ENCODE data around the gene SGTA.

SGTA gene

DNA sequence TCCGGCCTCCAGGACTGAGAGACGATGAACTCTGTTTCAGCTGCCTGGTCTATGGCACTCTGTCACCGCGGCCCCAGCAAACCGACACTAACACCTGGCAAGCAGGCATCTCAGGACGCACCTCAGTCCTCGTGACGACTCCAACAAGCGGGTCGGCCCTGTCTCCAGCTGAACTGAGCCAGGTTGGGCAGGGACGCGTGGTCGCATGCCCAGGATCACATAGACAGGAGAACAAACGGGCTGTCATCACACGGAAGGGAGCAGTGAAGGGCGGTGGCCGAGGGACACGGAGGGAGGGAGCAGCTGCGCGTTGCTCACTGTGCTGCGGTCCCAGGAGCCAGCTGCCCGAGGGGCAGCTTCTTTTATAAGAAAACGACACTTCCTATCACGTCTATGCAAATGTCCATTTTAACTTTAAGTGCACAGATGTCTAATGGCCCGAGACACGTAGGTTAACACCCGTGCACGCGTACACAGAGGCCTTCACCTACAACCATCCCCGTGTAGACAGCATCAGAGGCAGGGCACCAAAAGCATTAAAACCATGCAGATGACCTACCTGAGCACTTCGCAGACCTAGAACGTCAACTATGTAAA is 8.9 kb downstream of the SGTA start:
- in situ Hi-C loops (cut with MboI; ENCODE audit: low sequenced_read_pairs) = no loop called here

DNA sequence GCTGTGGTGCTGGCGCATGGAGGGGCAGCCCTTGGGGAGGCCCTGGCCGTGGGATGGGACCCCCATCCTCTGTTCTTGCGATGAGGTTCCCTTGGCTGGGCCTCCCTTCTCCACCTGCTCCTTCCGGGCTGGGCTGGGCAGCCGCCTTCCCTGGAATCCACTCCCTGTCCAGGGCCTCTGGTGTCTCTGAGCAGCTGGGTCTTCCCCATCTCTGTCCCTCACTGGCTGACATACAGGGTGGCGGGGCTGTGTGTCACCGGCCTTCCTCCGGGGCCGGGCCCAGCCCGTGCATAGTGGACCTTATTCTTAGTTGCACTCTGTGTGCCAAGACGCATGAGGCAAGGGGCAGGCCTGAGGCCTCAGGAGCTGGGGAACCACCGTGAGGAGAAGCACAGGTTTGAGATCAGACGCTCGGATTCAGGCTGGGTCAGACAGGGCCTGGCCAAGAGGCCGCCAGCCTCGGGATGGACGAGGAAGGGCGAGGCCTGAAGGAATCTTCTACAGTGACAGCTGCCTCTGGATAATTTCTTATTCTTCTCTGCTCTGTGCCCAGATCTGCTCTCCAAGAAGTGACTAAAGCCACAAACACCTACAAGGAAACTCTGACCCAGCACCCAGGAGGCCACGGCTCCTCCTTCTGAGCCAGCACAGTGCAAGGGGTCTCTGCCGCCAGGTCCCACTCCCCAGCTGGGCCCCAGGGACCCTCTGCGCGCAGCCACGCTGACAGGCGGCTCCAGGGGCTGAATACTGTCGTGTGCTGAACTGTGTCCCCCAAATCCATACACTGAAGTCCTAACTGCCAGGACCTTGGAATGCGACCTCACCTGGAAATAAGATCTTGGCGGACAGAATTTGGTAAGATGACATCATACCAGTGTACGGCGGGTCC is 11.0 kb downstream of the SGTA start:
- in situ Hi-C loops (cut with MboI; ENCODE audit: low sequenced_read_pairs) = no loop called here

DNA sequence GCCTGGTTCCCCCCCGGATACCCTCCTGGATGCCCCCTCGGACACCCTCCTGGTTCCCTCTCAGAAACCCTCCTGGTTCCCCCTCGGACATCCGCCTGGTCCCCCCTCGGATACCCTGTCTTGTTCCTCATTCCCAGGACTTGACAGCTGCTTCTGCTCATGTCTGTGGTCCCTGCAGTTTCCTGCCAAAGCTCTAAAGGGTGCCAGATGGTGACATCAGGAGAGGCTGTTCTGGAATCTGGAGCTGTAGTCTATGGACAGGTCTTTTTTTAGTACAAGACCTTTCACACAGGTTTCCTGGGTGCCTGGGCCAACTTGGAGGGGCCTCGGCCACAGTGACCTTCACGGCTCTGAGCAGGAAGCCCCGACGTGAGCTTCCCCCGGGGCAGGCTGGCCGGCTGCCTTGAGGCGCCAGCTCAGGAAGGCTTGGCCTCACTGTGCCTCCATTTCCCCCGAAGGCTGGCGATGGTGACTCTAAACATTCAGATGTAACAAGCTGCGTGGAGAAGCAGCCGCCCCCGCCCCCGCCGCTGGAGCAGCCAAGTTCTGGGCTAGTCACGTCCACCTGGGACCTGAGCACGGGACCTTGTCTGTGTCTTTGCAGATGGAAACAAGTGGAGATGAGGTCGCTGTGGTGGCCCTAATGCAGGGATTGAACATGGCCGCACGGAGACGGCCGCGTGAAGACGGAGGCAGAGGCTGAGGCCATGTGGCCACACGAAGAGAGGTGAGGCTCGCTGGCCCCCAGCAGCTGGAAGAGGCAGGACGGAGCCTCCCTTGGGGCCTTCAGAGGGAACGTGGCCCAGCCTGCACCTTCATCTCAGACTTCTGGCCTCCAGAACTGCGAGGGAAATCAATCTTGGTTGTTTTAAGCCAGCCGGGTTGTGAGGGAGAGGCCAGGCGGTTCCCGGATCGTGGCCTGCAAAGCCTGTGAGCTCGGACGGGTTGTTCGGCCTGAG is 12.7 kb downstream of the SGTA start:
- in situ Hi-C loops (cut with MboI; ENCODE audit: low sequenced_read_pairs) = no loop called here

DNA sequence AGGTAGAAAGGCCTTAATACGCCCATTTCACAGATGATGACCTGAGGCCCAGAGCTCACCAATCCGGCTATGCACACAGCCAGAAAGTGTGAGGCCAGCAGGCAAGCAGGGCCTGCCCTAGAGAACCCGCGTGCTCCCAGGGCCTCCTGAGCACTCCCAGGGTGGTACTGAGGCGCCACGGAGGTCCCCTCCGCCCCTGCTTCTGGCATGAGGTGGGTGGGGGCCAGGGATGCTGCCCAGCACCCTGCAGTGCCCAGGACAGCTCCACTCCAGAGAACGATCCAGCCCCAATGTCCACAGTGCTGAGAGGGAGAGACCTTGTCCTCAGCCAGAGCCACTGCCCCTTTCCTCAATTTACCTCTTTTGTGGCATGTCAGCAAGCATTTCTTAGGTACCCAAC is 13.9 kb downstream of the SGTA start:
- in situ Hi-C loops (cut with MboI; ENCODE audit: low sequenced_read_pairs) = no loop called here

DNA sequence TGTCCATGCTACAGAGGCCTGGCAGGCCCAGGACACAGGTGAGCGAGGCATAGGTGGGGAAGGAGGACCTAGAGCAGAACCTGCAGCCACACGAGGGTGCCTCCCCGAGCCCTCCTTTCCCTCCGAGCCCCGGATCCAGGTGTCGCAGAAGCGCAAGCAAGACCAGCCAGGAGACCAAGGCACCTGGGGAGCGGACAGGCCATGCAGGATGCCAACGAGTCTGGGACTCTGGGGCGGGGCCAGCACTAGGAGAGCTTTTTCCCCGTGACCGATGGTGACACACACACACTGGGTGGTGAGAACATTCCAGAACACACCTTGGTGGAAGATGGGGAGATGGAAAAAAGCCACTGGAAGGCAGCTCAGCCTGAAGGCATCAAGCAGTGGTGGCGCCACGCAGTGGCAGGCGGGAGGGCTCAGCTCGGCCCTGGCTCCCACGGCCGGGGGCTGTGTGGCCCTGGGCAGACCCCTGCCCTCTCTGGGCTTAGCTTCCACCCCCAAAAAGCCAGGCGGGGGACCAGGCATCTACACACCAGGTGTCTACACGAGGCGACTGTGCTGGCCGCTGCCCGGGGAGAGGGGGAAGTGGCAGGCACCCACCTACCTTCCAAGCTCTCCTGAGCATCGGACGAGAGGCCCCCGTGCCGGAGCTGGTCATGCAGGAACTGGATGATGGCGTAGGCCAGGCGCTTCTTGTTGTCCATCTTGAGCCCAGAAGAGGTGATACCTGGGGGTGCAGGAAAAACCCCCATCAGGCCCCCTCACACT is 14.5 kb downstream of the SGTA start:
- in situ Hi-C loops (cut with MboI; ENCODE audit: low sequenced_read_pairs) = no loop called here

DNA sequence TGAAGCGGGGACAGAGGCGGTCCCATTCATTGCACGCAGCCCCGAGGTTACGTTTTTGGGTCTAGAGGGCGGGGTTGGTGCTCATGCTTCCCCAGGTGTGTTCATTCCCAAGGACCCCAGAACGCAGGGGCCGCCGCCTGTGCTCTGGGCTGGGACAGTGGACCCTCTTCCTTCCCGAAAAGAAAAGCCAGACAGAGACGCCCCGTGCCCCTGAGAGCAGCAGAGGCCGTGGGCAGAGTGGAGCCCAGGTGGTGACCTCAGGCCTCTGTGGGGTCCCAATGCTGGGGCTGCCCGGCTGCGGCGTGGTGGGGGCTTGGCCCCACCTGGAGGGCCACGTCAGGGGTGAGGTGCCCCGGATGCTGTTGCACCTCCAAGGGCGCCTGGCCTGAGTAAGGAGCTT is 15.4 kb downstream of the SGTA start:
- in situ Hi-C loops (cut with MboI; ENCODE audit: low sequenced_read_pairs) = no loop called here

DNA sequence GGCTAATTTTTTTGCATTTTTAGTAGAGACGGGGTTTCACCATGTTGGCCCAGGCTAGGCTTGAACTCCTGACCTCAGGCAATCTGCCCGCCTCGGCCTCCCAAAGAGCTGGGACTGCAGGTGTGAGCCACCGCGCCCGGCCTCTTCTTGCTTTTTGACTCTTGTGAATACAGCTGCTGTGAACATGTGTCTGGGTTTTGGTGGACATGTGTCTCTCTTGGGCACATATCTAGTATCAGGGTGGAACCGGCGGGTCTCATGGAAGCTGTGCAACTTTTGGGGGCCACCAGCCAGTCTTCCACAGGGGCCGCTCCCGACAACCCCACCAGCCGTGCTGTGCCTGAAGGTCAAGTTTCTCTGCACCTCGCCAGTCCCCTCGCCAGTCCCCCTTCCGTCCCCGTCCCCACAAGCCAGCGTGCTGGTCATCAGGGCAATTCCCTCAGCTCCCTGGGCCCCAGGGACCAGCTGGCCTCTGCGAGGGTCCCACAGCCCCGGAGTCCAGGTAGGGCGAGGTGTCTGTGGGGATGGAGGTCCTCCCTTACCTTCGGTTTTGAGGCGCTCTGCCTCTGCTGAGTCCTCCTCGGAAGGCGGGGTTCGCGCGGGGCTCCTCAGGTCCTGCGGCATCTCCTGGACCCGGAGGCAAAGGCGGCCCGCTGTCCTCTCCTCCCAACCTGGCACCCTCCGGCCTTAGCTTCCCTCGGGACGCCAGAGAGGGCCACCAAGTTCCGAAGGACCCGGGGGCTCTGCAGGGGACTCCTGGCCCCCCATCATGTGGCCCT is 16.3 kb downstream of the SGTA start:
- in situ Hi-C loops (cut with MboI; ENCODE audit: low sequenced_read_pairs) = no loop called here

DNA sequence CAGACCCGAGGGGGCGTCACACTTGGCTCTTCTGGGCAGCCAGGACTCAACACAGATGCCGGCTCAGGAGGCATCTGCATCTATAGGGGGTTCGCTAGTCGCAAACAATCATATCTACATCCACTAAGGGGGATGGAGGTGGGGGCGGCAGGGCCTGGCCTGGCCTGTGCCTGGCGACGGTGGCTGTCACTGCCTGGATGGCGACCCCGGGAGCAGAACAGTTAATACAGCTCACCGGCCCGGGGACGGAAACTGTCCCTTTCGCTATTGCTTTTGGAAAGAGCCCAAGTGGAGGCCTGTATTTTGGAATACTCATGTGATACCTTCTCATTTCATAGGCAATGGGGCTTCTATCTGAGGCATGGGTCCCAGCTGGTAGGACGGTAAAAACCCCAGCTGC is 17.7 kb downstream of the SGTA start:
- in situ Hi-C loops (cut with MboI; ENCODE audit: low sequenced_read_pairs) = no loop called here

DNA sequence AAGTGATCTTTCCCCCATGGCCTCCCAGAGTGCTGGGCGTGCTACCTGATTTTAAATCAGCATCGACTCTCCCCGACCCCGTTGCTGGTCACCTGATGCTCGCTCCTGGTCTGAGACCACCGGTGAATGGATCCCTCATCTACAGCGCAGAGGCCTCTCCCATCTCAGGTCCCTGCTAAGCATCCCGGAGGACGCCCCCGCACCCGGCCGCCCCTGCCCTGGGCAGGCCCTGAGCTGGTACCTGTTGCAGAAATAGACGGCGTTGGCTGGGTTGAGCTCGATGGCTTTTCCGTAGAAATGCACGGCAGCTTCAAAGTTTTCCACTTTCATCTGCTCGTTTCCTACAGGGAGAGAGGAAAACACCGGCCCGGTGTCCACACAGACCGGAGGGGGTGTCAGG is 18.1 kb downstream of the SGTA start:
- in situ Hi-C loops (cut with MboI; ENCODE audit: low sequenced_read_pairs) = no loop called here

DNA sequence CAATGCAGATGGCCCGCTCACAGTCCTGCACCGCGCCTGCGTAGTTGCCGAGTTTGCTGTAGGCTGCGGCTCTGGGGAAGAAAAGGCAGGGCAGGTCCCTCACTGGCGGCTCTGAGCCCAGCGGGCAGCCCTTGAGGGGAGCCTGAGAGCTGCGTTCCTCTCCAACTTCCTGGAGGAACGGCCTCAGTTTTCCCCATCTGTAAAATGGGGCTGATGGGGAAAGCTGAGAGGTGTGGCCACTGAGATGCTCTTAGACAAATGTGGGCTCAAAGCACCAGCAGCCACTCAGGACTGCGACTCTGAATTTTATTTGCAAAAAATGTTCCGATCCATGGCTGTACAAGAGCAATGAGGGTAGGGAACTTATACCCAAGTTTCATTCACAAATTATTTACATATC is 19.4 kb downstream of the SGTA start:
- in situ Hi-C loops (cut with MboI; ENCODE audit: low sequenced_read_pairs) = no loop called here

DNA sequence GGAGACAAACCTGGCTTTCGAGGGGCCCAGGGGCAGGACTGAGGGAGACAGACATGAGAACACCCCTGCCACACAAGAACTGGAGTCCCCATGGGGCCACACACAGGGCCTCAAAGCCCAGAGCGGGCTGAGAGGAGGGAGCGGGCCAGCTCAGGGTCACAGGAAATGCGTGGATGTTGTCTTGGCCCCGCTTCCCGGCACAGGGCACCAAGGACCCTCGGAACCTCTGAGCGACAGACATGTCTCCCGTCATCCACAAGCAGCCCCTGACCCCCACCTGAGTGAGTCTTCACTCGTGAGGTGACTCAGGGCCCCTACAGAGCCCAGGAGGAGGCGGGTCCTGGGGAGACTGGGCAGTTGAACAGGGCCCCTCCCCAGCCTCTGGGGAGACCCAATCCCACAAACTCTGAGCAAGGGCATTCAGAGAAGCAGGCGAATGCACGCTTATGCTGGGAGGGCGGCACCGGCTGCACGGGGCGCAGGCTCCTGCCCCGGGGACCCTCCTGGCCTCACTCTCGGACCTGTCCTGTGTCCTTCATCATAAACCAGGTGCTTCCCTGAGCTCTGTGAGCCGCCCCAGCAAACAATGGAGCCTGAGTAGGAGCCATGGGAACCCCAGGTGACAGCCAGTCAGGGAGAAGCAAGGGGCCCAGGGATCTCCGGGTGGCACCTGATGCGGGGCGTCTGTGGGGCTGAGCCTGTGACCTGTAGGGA is 20.1 kb downstream of the SGTA start:
- in situ Hi-C loops (cut with MboI; ENCODE audit: low sequenced_read_pairs) = no loop called here

DNA sequence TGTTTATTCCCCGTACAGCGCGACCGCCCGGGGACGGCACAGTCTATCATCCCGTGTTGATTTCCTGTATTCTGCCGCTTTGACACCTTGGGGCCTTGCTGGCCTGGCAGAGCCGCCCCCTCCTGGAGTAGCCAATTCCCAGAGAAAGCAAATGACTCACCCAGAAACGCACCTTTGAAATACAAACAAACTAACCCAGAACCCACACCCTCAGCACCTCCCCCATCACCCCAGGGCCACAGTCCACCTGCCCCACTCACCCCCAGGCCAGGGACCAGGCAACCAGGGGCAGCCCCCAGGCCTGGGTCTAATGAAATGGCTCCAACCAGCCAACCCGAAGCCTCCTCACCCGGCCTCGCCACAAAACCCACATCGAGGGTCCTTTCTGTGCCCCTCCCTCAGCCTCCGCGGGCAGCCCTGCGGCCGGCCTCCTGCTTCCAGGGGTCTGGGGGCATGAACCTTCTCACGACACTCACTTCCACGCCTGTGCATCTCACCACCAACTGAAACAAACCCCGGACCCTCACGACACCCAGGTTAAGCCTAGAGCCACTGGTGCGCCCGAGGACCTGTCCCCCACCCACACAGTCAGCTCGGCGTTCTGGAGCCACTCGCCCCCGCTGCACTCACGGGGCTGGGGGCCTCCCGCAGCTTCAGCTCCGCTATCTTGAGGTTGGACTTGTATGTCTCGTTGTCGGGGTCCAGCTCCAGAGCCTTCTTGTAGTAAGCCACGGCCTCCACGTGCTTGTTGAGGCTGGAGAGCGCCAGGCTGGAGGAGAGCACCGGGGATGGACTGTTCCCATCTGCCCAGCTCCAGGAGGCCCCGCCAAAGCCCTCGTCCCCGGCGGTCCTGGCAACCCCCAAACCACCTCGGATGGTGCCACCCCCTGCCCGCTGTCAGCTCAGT is 20.9 kb downstream of the SGTA start:
- in situ Hi-C loops (cut with MboI; ENCODE audit: low sequenced_read_pairs) = no loop called here

DNA sequence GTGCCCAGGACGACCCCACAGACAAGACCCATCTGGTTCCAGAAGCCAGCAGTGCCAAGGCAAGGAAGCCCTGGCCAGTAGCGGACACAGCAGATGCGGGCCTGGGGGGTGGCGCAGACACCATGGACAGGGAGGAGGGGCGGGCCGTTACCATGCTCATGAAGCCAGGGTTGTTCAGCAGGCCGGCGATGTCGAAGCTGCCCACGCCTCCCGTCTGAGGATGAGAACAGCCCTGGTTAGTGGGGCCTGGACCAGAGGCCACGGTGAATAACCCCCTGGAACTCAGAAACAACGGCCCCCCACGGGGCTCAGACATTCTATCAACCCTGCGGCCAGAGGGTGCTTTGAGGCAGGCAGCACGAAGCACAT is 21.8 kb downstream of the SGTA start:
- in situ Hi-C loops (cut with MboI; ENCODE audit: low sequenced_read_pairs) = no loop called here

DNA sequence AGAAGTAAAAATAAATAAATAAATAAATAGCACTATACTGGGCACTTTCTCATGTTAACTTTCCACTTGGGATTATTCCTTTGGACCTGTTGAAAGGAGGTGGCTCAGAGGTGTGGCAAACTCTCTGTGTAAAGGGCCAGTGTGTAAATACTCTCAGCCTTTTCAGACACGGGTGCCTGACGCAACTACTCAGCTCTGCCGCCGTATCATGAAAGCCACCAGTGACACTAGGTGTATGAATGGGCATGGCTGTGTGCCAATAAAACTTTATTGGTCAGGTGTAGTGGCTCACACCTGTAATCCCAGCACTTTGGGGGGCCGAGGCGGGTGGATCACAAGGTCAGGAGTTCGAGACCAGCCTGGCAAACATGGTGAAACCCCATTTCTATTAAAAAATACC is 23.1 kb downstream of the SGTA start:
- in situ Hi-C loops (cut with MboI; ENCODE audit: low sequenced_read_pairs) = no loop called here

DNA sequence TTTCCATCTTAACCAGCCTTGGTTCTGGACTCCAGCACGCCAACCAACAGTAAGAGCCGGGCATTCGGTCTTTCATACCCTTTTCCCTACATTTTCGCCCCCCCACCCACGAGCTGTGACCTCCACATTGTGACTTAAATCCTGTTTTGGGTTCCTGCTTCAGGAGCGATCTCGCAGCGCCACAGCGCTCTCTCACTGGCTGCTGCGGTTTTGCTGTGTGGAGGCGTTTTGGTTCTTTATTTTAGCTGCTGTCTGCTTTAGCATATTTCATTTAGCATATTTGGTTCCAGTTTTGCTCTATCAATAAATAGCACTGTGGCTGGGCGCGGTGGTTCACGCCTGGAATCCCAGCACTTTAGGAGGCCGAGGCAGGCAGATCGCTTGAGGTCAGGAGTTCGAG is 23.7 kb downstream of the SGTA start:
- in situ Hi-C loops (cut with MboI; ENCODE audit: low sequenced_read_pairs) = no loop called here

DNA sequence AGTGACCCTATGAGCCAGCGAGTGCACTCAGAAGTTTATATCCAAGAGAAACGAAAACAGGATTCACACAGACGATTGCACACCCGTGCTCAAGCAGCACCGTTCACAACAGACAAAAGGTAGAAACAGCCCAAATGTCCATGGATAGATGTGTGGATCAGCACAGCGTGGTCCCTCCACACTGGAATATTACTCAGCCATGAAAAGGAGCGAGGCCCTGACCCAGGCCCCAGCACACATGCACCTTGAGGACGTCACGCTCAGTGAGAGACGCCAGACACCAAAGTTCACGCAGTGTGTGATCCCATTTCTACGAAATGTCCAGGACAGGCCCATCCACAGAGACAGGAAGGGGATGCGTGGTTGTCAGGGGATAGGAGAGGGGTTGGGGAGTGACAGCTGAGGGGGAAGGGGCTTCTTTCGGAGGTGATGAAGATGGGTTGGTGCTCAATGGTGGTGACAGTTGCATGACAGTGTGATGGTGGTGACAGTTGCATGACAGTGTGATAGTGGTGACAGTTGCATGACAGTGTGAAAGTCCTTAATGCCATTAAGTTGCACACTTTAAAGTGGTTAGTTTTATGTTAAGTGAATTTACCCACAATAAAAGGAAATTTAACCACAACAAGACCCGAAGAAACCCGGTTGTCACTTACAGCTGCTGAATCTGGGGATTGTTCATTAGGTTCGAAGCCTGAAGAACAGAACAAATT is 24.3 kb downstream of the SGTA start:
- in situ Hi-C loops (cut with MboI; ENCODE audit: low sequenced_read_pairs) = no loop called here

DNA sequence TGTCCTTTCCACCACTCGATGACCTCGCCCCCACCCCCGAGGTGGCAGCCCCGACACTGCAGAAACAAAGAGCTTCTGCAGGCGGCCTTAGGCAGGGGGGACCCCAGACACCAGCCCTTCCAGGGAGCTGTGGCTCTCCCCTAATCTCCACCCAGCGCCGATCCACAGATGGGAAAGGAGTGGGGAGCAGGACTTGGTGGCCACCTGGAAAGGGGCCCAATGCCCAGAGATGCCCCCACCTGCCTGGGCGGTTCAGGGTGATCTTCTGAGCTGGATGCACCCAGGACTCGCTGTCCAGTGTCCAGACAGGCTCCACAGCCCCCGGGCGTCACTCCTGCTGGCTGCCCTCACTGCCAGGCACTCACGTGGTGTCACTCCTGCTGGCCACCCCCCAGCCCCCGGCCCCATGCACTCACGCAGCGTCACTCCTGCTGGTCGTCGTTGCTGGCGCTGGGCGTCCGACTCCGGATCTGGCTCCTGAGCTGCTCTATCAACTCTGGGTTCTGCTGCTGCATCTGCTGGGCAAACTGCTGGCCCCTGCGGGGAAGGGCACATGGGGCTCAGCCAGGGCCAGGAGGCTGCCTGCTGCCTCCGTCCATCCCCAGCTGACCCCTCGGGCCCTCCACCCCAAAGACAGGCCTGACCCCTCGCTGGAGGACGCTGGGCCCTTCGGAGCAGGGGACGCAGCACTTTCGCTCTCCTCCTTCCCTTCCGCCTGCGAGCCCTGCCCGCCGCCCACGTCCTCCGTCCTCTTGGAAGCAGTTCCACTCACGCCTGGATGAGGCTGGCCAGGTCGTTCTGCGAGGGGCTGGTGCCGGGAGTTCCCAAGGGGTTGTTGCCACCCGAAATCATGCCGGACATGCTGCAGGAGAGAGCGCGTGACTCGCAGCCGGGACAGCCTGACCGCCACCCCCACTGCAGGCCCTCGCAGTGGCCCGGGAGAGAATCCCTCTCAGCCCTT is 25.9 kb downstream of the SGTA start:
- in situ Hi-C loops (cut with MboI; ENCODE audit: low sequenced_read_pairs) = no loop called here
